HEK293 (cell line): ENCODE results near the gene ENTPD3.

Experiments
- KLF16 ChIP-seq: fragments of 450-650 bp; formaldehyde crosslinking; IDR thresholded peaks from 2 replicates; pipeline ENCODE4 v1.5.1; 2017; ENCODE audit warnings: missing biosample characterization, missing genetic modification characterization
- MZF1 ChIP-seq: fragments of 450-650 bp; formaldehyde crosslinking; IDR thresholded peaks from 2 replicates; pipeline ENCODE4 v1.5.1; 2017; ENCODE audit warnings: missing biosample characterization, missing genetic modification characterization, borderline replicate concordance
- SCRT1 ChIP-seq: fragments of 450-650 bp; formaldehyde crosslinking; IDR thresholded peaks from 2 replicates; pipeline ENCODE4 v1.5.1; 2016; ENCODE audit warnings: missing biosample characterization, missing genetic modification characterization, borderline replicate concordance
- ZNF324 ChIP-seq: fragments of 450-650 bp; formaldehyde crosslinking; IDR thresholded peaks from 2 replicates; pipeline ENCODE4 v1.5.1; 2016; ENCODE audit warnings: missing biosample characterization, missing genetic modification characterization
- TF ChIP-seq, protein P1 (sequence below): fragments of 450-650 bp; formaldehyde crosslinking; IDR thresholded peaks from 2 replicates; pipeline ENCODE4 v1.5.1; 2016; ENCODE audit warnings: missing biosample characterization, missing genetic modification characterization
- TF ChIP-seq, protein P2 (sequence below): fragments of 450-650 bp; formaldehyde crosslinking; IDR thresholded peaks from 2 replicates; pipeline ENCODE4 v1.5.1; 2016; ENCODE audit warnings: missing biosample characterization, missing genetic modification characterization
- TF ChIP-seq, protein P3 (sequence below): fragments of 450-650 bp; formaldehyde crosslinking; IDR thresholded peaks from 2 replicates; pipeline ENCODE4 v1.5.1; 2016; ENCODE audit warnings: missing biosample characterization, missing genetic modification characterization

DNA sequence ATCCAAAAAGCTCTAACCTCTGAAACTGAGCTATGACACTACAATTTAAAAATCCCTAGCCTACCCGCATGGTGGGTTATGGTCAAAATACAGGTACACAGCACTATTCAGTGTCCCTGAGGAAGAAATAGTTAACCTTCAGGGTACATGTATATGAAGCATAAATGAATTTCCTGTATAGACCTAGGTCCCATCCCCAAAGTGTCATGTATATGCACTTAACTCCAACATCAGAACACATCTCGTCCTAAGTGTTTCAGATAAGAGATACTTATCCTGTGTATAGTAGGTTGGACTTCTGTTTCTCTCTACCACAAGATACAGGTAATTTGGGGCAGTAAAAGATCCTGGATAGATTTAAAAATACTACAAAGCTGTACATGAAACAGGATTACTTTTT lies 76.6 kb downstream of the ENTPD3 start:
- TF ChIP-seq, protein P1, sequence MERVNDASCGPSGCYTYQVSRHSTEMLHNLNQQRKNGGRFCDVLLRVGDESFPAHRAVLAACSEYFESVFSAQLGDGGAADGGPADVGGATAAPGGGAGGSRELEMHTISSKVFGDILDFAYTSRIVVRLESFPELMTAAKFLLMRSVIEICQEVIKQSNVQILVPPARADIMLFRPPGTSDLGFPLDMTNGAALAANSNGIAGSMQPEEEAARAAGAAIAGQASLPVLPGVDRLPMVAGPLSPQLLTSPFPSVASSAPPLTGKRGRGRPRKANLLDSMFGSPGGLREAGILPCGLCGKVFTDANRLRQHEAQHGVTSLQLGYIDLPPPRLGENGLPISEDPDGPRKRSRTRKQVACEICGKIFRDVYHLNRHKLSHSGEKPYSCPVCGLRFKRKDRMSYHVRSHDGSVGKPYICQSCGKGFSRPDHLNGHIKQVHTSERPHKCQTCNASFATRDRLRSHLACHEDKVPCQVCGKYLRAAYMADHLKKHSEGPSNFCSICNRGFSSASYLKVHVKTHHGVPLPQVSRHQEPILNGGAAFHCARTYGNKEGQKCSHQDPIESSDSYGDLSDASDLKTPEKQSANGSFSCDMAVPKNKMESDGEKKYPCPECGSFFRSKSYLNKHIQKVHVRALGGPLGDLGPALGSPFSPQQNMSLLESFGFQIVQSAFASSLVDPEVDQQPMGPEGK (tag by site-specific recombination): no peak
- TF ChIP-seq SCRT1 (tag by site-specific recombination) (no peak), KLF16 (tag by site-specific recombination) (no peak), MZF1 (tag by site-specific recombination) (no peak), ZNF324 (tag by site-specific recombination) (no peak)
- TF ChIP-seq, protein P2, sequence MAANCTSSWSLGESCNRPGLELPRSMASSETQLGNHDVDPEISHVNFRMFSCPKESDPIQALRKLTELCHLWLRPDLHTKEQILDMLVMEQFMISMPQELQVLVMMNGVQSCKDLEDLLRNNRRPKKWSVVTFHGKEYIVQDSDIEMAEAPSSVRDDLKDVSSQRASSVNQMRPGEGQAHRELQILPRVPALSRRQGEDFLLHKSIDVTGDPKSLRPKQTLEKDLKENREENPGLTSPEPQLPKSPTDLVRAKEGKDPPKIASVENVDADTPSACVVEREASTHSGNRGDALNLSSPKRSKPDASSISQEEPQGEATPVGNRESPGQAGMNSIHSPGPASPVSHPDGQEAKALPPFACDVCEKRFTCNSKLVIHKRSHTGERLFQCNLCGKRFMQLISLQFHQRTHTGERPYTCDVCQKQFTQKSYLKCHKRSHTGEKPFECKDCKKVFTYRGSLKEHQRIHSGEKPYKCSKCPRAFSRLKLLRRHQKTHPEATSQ (tag by site-specific recombination): no peak
- TF ChIP-seq, protein P3, sequence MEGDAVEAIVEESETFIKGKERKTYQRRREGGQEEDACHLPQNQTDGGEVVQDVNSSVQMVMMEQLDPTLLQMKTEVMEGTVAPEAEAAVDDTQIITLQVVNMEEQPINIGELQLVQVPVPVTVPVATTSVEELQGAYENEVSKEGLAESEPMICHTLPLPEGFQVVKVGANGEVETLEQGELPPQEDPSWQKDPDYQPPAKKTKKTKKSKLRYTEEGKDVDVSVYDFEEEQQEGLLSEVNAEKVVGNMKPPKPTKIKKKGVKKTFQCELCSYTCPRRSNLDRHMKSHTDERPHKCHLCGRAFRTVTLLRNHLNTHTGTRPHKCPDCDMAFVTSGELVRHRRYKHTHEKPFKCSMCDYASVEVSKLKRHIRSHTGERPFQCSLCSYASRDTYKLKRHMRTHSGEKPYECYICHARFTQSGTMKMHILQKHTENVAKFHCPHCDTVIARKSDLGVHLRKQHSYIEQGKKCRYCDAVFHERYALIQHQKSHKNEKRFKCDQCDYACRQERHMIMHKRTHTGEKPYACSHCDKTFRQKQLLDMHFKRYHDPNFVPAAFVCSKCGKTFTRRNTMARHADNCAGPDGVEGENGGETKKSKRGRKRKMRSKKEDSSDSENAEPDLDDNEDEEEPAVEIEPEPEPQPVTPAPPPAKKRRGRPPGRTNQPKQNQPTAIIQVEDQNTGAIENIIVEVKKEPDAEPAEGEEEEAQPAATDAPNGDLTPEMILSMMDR (tag by site-specific recombination): no peak
